Skeletal muscle tissue (tissue), 4 donors: ENCODE measurements around the gene TTC7B. TPM values are rescaled to one million over a fixed set of nuclear protein-coding genes. Genes with fewer than 3 reads are reported as not detected.

Source experiments
- H3K27ac ChIP-seq: one replicate; pipeline ENCODE4 v1.7.0; 2013; ENCODE audit warnings: mild to moderate bottlenecking, low read depth, low read length, inconsistent platforms
- H3K27me3 ChIP-seq, 3 donors: one replicate each; pipeline ENCODE4 v1.7.0; 2013; ENCODE audit warnings: low read length in 3 of 3; ENCODE audit not compliant: control insufficient read depth in 3 of 3, insufficient read depth in 3 of 3
- H3K36me3 ChIP-seq, 3 donors: one replicate each; pipeline ENCODE4 v1.7.0; 2013; ENCODE audit warnings: low read length in 3 of 3; ENCODE audit not compliant: control insufficient read depth in 3 of 3, insufficient read depth in 3 of 3
- H3K4me1 ChIP-seq, 3 donors: one replicate each; pipeline ENCODE4 v1.7.0; 2013; ENCODE audit warnings: low read length in 3 of 3, mild to moderate bottlenecking in 3 of 3; ENCODE audit not compliant: control insufficient read depth in 3 of 3, insufficient read depth in 3 of 3
- H3K4me3 ChIP-seq, 3 donors: one replicate each; pipeline ENCODE4 v1.7.0; 2013; ENCODE audit warnings: low read length in 3 of 3
- H3K9ac ChIP-seq, 3 donors: one replicate each; pipeline ENCODE4 v1.7.0; 2013; ENCODE audit warnings: low read length in 3 of 3, mild to moderate bottlenecking in 3 of 3, moderate library complexity in 2 of 3, low read depth in 1 of 3
- H3K9me3 ChIP-seq, 3 donors: one replicate each; pipeline ENCODE4 v1.7.0; 2013; ENCODE audit warnings: low read length in 3 of 3; ENCODE audit not compliant: control insufficient read depth in 3 of 3
- total RNA-seq: library from RNA; depleted of rRNA; stranded (reverse); fragments of >200 nt; gene quantifications from one replicate; pipeline ENCODE4 v1.2.3, GENCODE V29; 2014
- donor health status: Osteomylitis.

The TTC7B gene
- total RNA-seq, 1 donor from 2014 or later, result 5.7 TPM

DNA sequence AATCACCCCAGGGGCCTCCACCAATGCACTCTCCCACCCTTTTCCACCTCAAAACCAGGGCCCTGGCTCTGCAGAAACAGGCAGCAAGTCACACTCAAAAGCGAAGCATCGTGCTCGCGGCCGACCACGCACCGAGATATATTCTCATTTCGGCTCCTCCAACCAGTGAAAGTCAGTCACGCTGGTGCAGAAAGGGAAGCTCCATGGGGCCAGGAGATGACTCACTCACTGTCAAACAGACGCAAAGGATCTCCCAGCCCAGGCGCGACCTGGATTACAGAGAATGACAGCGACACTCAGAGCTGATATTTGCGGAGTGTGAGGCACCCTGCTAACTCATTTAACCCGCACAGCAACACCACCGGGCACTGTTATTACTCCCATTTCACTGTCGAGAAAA is 245.8 kb downstream of the TTC7B start:
- Histone ChIP-seq H3K4me3 (no peak overlapping the region), H3K27me3 (no peaks in the 10 kb centered on the region), H3K36me3 (peaks cover 0 to 7% (median 5%) of the 10 kb centered on the region in 3 donors), H3K9me3 (no peaks in the 10 kb centered on the region), H3K9ac (no peak overlapping the region), H3K4me1 (peaks cover 25 to 51% (median 32%) of the 10 kb centered on the region in 3 donors), H3K27ac (no peak overlapping the region)

DNA sequence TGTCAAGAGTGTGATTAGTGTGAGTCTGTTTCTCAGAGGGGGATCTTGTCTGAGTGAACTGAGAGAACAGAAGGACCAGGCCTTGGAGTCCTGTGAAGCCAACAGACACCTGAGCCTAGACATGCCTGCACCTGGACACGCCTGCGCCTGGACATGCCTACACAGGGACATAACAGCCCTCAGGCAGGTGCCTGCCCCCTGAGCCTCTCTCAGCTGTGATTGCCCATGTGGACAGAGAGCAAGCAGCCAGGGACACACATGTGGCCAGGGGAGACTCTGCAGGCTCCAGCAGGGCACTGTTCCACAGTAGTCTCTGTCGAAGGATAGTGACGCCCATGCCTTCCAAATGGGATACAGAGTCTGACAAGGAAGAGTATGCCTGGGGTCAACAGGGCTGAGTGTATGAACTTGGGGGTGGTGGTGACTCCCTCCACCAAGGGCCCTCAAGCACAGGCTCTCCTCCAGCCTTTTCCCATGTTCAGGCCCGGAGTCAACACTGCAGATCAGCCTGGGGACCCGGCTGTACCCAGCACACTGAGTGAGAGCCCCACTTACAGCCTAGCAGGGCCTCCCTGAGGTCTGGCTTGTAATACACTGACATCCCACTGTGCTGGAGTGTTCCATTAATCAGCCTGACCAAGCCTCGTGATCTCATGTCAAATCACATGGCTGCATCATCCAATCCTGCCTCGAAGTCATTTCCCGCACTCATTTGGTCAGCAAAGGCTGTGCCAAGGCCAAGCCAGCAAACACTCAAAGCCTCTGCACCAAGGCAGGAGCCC is 246.4 kb downstream of the TTC7B start:
- Histone ChIP-seq H3K4me3 (no peak overlapping the region), H3K9ac (no peak overlapping the region), H3K9me3 (no peaks in the 10 kb centered on the region), H3K4me1 (peaks cover 20 to 44% (median 25%) of the 10 kb centered on the region in 3 donors), H3K27me3 (no peaks in the 10 kb centered on the region), H3K36me3 (peaks cover 0 to 7% (median 5%) of the 10 kb centered on the region in 3 donors), H3K27ac (no peak overlapping the region)

DNA sequence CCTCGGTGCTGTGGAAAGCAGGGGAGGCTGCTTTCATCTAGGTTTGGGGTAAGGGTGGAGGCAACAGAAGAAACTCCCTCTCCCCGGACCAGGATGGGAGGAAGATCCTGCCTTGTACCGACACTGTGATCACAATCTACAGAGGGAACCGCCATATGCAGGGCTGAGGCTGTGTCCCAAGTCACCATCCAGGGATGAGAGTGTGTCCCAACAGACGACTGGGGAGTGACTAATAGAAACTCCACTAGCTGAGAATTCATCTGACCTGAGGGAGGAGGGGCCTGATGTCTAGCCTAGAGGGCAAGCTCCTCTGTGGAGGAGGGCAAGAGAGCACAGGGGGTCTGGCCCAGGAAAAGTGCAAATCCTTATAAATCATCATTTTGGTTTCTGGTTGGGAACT is 247.0 kb downstream of the TTC7B start:
- H3K9ac ChIP-seq, result no peak overlapping the region
- H3K9me3 ChIP-seq, result no peaks in the 10 kb centered on the region
- H3K27ac ChIP-seq, result no peak overlapping the region
- peaks cover 0 to 7% (median 5%) of the 10 kb centered on the region in 3 donors for H3K36me3 ChIP-seq
- H3K4me3 ChIP-seq, result no peak overlapping the region
- H3K27me3 ChIP-seq, result no peaks in the 10 kb centered on the region
- H3K4me1 ChIP-seq, result peaks cover 18 to 40% (median 19%) of the 10 kb centered on the region in 3 donors

DNA sequence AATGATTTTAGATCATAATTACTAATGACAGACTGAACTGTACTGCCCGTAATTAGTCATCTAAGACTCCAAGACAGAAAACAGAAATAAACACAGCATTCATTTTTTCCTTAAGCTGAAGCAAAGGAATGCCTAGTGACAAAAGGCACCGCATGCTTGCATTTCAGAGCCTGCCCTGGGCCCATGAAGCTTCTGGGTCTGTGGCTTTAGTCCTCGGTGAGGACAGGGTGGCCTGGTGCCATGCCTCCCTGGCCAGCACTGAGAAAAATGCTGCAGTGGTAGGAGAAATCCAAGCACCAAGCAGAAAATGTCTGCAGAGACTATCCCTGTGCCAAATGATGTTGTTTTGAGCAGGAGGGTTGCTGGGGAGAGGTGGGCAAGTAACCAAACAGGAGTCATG is 247.8 kb downstream of the TTC7B start:
- peaks cover 17 to 40% (median 18%) of the 10 kb centered on the region in 3 donors for H3K4me1 ChIP-seq
- H3K27me3 ChIP-seq, result no peaks in the 10 kb centered on the region
- H3K4me3 ChIP-seq, result no peak overlapping the region
- H3K9me3 ChIP-seq, result no peaks in the 10 kb centered on the region
- H3K27ac ChIP-seq, result no peak overlapping the region
- H3K9ac ChIP-seq, result no peak overlapping the region
- peaks cover 0 to 7% (median 5%) of the 10 kb centered on the region in 3 donors for H3K36me3 ChIP-seq

DNA sequence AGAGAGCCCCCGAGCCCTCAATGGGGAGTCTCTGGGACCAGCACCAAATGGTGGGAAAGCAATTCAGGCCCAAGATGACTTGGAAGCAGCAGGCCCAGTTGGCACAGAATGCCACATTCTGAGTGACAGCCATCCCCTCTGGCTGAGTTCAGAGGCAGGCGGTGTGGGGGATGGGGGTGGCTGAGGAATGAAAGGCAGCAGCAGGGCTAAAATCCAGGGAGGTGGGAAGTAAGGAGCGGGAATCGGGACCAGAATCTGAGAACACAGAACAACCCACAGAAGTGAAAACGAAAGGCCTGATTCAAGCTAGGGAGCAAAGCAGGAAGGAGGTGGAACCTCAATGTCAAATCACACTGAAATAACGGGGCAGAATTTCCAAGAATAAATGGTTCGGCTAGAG is 248.2 kb downstream of the TTC7B start:
- H3K4me3 ChIP-seq, result no peak overlapping the region
- peaks cover 0 to 7% (median 5%) of the 10 kb centered on the region in 3 donors for H3K36me3 ChIP-seq
- H3K9me3 ChIP-seq, result no peaks in the 10 kb centered on the region
- peaks cover 17 to 40% (median 18%) of the 10 kb centered on the region in 3 donors for H3K4me1 ChIP-seq
- H3K9ac ChIP-seq, result no peak overlapping the region
- H3K27ac ChIP-seq, result no peak overlapping the region
- H3K27me3 ChIP-seq, result no peaks in the 10 kb centered on the region

DNA sequence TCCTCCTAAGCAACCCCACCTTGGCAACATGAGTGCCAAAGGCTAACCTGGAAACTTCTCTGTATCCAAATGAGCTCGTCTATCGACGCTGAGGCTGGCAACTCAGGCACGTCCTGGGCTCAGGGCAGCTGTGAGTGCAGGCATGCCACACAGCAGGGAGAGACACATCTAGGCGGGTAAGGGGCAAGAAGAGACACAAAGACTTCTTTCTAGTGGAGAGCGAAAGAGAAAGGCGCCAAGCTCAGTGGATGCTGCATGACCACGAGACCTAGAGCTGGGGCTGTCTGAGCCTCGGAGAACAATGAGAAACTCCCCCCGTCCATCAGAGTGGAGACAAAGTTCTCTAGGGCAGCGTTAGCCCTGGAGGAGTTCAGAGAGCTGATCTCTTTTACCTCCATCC is 249.0 kb downstream of the TTC7B start:
- H3K27me3 ChIP-seq, result no peaks in the 10 kb centered on the region
- no peak overlapping the region for H3K4me3 ChIP-seq
- peaks cover 0 to 7% (median 5%) of the 10 kb centered on the region in 3 donors for H3K36me3 ChIP-seq
- H3K4me1 ChIP-seq, result peaks cover 17 to 39% (median 18%) of the 10 kb centered on the region in 3 donors
- H3K9me3 ChIP-seq, result no peaks in the 10 kb centered on the region
- no peak overlapping the region for H3K9ac ChIP-seq
- H3K27ac ChIP-seq, result no peak overlapping the region

DNA sequence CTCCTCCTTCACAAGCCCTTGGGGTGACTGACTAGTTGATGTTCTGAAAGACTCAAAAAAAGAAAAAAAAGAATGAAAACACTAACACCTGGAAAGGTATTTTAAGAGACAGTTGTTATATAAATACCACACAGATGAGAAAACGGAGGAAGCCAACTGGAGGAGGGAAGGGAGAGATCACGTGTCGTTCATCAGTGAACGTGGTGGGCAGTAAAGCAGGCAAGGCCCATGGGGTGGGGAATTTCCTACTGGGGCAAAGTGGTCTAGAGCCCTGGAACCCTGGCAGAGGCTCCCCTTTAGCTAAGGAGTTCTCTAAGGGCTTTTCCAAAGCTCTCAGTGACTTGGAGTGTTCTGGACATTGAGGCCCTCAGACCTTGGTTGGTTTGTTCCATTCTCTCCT is 249.7 kb downstream of the TTC7B start:
- H3K27ac ChIP-seq, result no peak overlapping the region
- H3K27me3 ChIP-seq, result no peaks in the 10 kb centered on the region
- no peaks in the 10 kb centered on the region for H3K9me3 ChIP-seq
- peaks cover 0 to 8% (median 7%) of the 10 kb centered on the region in 3 donors for H3K36me3 ChIP-seq
- no peak overlapping the region for H3K4me3 ChIP-seq
- H3K4me1 ChIP-seq, result peaks cover 15 to 34% (median 17%) of the 10 kb centered on the region in 3 donors
- H3K9ac ChIP-seq, result no peak overlapping the region

DNA sequence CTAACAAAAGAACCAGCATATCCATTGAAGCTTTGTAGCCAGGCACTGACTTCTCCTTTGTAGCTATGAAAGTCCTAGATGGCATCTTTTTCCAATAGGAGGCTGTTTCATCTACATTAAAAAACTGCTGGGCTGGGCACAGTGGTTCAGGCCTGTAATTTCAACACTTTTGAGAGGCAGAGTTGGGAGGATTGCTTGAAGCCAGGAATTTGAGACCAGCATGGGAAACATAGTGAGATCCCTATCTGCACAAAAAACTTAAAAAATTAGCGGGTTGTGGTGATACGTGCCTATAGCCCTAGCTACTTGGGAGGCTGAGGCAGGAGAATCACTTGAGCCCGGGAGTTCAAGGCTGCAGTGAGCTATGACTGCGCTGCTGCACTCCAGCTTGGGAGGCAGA is 251.7 kb downstream of the TTC7B start:
- Histone ChIP-seq H3K27ac (no peak overlapping the region), H3K4me1 (peaks cover 12 to 16% (median 13%) of the 10 kb centered on the region in 3 donors), H3K9me3 (no peaks in the 10 kb centered on the region), H3K27me3 (no peaks in the 10 kb centered on the region), H3K4me3 (no peak overlapping the region), H3K36me3 (peaks cover 3 to 10% (median 7%) of the 10 kb centered on the region in 3 donors), H3K9ac (no peak overlapping the region)

DNA sequence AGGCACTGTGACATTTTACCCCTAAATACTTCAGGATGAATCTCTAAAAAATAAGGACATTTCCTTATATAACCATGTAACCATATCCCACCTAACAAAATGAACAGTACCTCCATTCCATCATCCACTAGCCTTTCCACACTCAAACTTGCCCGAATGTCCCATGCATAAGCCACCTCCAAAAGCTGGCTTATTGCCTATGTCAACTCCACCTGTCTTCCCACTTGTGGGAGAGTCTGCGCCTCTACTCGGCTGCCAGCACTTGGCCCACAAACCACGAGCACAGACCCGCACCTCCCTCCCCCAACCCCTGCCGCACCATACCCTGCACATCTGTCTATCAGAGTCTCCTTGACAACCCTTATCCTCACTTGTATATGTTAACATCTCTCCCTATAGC is 253.6 kb downstream of the TTC7B start:
- H3K9me3 ChIP-seq, result no peaks in the 10 kb centered on the region
- H3K36me3 ChIP-seq, result peaks cover 3 to 14% (median 6%) of the 10 kb centered on the region in 3 donors
- no peak overlapping the region for H3K27ac ChIP-seq
- no peak overlapping the region for H3K9ac ChIP-seq
- H3K4me3 ChIP-seq, result no peak overlapping the region
- H3K4me1 ChIP-seq, result no peaks in the 10 kb centered on the region
- H3K27me3 ChIP-seq, result no peaks in the 10 kb centered on the region

DNA sequence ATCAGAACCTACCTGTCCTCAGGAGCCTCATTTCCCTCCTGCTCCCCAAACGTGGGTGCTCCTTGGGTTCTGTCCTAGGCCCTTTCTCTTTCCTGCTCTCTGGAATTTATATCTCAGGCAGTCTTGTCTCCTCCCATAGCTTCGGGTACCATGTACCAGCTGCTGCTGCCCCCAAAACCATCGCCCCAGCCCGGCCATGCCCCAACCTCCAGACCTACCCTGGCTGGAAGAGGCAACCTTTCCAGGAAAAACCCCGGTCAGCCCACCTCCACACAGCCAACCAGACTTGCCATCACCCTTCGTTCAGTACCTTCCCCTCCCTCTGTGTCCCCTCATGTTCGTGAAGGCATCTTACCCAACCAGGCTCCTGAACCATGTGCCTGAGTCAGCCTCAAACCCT is 254.3 kb downstream of the TTC7B start:
- Histone ChIP-seq H3K9ac (no peak overlapping the region), H3K36me3 (peaks cover 3 to 12% (median 3%) of the 10 kb centered on the region in 3 donors), H3K9me3 (no peaks in the 10 kb centered on the region)

More for the DNA sequence above, 254.3 kb downstream of the TTC7B start:
- H3K4me1 ChIP-seq, result no peaks in the 10 kb centered on the region
- no peak overlapping the region for H3K27ac ChIP-seq
- H3K27me3 ChIP-seq, result no peaks in the 10 kb centered on the region
- H3K4me3 ChIP-seq, result no peak overlapping the region
